GM21367 (cell line): ENCODE data around the gene TFF3.

Experiments
- ATAC-seq: cut with Tn5 transposase; IDR thresholded peaks from one replicate; pipeline ENCODE4 v1.9.1; 2021; ENCODE audit not compliant: unreplicated experiment

TFF3 gene, protein sequence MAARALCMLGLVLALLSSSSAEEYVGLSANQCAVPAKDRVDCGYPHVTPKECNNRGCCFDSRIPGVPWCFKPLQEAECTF

GRCh38 chr21:42315296-42315891, at the start of gene TFF3:
Gene TFF3 (minus strand): TSS chr21:42315409. CDS start chr21:42315374, 35 bp downstream.
- ATAC-seq = no peak

- no peak for ATAC-seq
Observed at GRCh38 chr21:42364304-42364865, 49.2 kb upstream of the TFF3 start.

GRCh38 chr21:42363312-42363711, 48.1 kb upstream of the TFF3 start:
- no peak for ATAC-seq

DNA sequence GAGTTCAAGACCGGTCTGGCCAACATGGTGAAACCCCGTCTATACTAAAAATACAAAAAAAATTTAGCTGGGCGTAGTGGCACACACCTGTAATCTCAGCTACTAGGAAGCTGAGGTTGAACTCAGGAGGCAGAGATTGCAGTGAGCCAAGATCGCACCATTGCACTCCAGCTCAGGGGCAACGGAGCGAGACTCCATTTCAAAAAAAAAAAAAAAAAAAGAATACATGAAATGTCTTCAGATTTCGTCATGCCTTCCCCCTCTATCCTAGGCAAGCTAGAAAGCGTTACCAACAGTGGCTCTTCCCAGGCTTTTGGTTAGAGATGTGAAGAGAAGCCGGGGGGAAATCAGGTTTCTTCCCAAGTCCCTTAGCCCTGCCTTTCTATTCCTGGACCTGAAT, 47.5 kb upstream of the TFF3 start:
- no peak for ATAC-seq

GRCh38 chr21:42362198-42362597, 47.0 kb upstream of the TFF3 start:
- ATAC-seq = no peak

DNA sequence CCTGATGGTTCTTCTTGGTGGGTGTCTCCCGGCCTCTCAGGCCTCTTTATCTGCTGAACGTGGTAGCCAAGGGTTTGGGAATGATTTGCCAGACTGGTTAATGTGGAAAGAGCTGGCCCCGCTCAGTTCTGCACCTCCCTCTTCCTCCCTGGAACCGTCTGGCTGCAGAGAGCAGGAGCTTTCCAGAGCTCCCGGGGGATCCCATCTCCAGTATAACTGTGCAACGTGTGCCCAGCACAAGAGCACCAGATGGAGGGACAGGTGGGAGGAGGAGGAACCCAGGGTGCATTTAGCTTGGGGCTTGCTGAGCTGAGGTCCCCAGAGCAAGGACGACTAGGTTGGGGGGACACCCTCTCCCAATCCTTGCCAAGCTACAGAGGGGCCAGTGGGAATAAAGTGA, 46.1 kb upstream of the TFF3 start:
- no peak for ATAC-seq

DNA sequence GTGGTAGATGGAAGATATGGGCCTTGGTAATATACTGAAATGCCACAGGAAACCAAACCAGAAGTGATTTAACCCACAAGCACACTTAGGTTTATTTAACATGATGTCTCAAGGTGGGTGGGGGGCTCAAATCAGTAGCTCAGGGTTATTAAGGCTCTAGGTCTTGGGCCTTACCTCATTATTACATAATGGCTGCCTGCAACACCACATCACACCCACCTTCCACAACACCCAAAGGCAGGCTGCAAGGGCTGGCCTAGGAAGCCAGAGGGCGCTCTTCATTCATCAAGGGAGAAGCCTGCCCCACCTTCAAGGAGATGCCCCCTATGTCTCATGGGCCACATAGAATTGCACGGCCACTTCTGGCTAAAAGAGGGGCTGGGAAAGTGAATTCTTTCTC, 45.1 kb upstream of the TFF3 start:
- ATAC-seq = no peak

- ATAC-seq = no peak
Observed at GRCh38 chr21:42358937-42359336, 43.7 kb upstream of the TFF3 start.

- ATAC-seq = no peak
Observed at GRCh38 chr21:42358261-42358660, 43.1 kb upstream of the TFF3 start.

- no peak for ATAC-seq
Observed at GRCh38 chr21:42357307-42357706, 42.1 kb upstream of the TFF3 start.

- ATAC-seq = no peak
Observed at GRCh38 chr21:42356650-42357049, 41.4 kb upstream of the TFF3 start.

DNA sequence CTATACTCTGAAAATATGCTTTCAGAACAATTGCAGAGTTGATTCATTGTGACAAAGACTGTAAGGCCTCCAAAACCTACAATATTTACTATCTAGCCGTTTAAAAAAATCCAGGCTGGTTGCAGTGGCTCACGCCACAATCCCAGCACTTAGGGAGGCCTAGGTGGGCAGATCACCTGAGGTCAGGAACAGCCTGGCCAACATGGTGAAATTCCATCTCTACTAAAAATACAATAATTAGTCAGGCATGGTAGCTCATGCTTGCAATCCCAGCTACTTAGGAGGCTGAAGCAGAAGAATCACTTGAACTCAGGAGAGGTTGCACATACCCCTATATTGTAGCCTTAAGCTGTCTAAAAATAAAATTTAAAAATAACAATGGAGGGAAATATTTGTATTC, 40.8 kb upstream of the TFF3 start:
- ATAC-seq = no peak

DNA sequence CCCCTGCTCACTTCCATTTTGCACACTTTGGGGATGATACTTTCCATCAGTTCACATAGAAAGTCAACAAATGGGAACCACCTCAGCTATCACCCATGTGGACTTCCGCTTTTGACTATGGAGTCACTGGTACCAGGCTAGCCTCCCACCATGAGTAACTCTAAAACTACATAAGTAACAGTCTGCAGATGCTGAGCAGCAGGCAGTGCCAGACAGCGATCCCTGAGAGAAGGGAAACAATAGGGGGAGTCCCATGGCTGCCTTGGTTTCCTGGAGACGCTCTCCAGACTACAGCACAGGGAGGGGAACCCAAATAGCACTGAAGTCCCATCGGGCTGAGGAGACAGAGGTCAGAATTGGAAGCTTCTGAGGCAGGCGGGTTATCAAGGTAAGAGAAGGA, 38.4 kb upstream of the TFF3 start:
- no peak for ATAC-seq

GRCh38 chr21:42352441-42353095, 37.4 kb upstream of the TFF3 start:
- no peak for ATAC-seq

DNA sequence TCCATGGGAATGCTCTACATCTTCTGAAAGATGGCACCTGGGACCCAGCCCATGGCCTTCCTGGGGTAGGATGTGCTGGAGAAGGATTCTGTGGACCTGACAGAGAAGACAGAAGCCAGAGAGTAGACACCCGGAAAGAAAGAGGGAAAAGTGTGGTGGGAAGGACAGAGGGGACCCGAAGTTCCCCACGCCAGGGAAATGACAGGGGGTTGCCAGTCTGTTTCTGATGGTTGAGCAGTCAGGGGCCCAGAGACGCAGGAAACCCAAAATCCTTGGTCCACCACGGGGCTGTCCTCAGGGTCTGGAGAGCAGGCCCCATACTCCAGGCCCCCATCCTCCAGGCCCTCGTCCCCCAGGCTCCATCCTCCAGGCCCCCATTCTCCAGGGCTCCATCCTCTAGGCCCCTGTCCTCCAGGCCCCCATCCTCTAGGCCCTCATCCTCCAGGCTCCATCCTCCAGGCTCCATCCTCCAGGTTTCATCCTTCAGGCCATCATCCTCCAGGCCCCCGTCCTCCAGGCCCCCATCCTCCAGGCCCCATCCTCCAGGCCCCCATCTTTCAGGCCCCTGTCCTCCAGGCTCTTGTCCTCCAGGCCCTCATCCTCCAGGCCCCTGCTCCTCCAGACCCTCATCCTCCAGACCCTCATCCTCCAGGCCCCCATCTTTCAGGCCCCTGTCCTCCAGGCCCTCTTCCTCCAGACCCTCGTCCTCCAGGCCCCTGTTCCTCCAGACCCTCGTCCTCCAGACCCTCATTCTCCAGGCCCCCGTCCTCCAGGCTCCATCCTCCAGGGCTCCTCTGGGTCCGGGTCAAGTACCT, 36.6 kb upstream of the TFF3 start:
- no peak for ATAC-seq

DNA sequence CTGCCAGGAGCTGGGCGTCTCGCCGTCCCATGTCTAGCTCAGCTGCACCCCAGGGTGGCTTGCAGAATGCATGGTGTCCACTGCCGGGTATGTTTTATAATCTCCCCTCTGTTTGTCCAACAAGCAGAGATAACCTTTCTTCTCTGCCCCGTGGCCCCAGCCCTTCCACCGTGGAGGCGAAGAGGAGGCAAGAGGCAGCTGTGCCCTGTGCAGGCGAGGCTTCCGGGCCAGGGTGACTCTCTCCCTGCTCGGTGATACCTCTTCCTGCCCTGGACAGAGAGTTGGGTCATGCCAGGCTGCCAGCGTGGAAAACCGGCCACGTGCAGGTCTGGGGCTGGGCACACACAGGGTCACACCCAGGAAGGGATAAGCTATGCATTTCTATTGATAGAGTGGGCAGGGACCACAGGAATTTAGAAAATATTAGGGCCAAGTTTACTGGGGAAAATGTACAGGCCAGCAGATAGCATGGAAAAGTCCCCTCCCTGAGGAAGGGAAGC, 35.8 kb upstream of the TFF3 start, which contains the start of gene TFF2:
TFF2 (minus strand) TSS at position 68 of the 500 bp plus-strand sequence; CDS start at position 31, 37 bp downstream.
- no peak for ATAC-seq

GRCh38 chr21:42350318-42350910, 35.2 kb upstream of the TFF3 start:
- no peak for ATAC-seq

DNA sequence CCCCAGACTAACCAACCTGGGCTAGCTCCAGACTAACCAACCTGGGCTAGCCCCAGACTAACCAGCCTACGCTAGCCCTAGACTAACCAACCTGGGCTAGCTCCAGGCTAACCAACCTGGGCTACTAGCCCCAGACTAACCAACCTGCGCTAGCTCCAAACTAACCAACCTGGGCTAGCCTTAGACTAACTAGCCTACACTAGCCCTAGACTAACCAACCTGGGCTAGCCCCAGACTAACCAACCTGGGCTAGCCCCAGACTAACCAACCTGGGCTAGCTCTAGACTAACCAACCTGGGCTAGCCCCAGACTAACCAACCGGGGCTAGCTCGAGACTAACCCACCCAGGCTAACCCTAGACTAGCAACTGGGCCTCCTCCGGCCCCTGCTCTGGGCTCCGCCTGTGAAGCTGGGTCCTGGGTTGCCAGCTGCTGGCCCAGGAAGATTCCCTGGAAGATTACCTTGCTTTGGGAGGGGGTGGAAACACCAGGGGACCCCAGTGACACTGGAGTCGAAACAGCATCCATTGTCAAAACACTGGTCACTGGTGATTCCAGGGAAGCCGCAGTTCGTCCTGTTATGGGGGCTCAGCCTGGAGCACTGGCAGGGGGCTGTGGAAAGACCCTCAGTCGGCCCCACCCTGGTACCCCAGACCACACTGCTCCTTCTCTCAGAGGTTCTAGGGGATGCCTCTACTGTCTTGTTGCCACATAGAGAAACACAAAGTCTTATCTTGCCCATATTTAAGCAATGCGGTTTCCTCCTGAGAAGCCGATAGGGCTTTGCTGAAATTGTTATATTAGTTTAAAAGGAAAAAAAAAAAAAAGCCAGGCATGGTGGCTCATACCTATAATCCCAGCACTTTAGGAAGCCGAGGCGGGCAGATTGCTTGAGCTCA, 34.5 kb upstream of the TFF3 start:
- no peak for ATAC-seq

- ATAC-seq = no peak
Observed at GRCh38 chr21:42348762-42349161, 33.6 kb upstream of the TFF3 start.
